Central memory CD4-positive, alpha-beta T cell (primary cell): ENCODE results near the gene TRABD2A.

Source experiments
- DNase-seq: peaks from one replicate; pipeline ENCODE4 v3.0.0; 2022

TRABD2A gene

GRCh38 chr2:84904717-84905174 is 23.9 kb upstream of the TRABD2A start:
- DNase-seq: no peak

- no peak for DNase-seq
These were observed 23.3 kb upstream of the TRABD2A start for GRCh38 chr2:84904151-84904550.

GRCh38 chr2:84902526-84902925 is 21.6 kb upstream of the TRABD2A start:
- no peak for DNase-seq

- DNase-seq: no peak
These were observed 20.8 kb upstream of the TRABD2A start for GRCh38 chr2:84901593-84902120.

GRCh38 chr2:84900971-84901370 is 20.1 kb upstream of the TRABD2A start:
- DNase-seq: no peak

- no peak for DNase-seq
These were observed 18.7 kb upstream of the TRABD2A start for GRCh38 chr2:84899304-84900204.

- no peak for DNase-seq
These were observed 16.9 kb upstream of the TRABD2A start for GRCh38 chr2:84897773-84898172.

- no peak for DNase-seq
These were observed 15.7 kb upstream of the TRABD2A start for GRCh38 chr2:84896567-84896966.

GRCh38 chr2:84894758-84895520 is 14.1 kb upstream of the TRABD2A start:
- DNase-seq: no peak

- DNase-seq: no peak
These were observed 13.3 kb upstream of the TRABD2A start for GRCh38 chr2:84894131-84894586.

- no peak for DNase-seq
These were observed 10.6 kb upstream of the TRABD2A start for GRCh38 chr2:84891355-84892010.

- no peak for DNase-seq
These were observed 8.4 kb upstream of the TRABD2A start for GRCh38 chr2:84889332-84889731.

- peak; percentile 61 for DNase-seq
These were observed 7.8 kb upstream of the TRABD2A start for GRCh38 chr2:84888401-84889276.

GRCh38 chr2:84886791-84887190 is 5.9 kb upstream of the TRABD2A start:
- no peak for DNase-seq

- DNase-seq: no peak
These were observed 4.2 kb upstream of the TRABD2A start for GRCh38 chr2:84885111-84885510.

- no peak for DNase-seq
These were observed 3.6 kb upstream of the TRABD2A start for GRCh38 chr2:84884449-84884848.

- no peak for DNase-seq
These were observed 2.1 kb upstream of the TRABD2A start for GRCh38 chr2:84882775-84883550.

GRCh38 chr2:84882414-84882738 is 1.5 kb upstream of the TRABD2A start:
- DNase-seq: no peak

GRCh38 chr2:84881581-84882413 is 913 bp upstream of the TRABD2A start:
- DNase-seq: peak; percentile 79

- no peak for DNase-seq
These were observed 564 bp downstream of the TRABD2A start for GRCh38 chr2:84880395-84880644.
